HUDEP-2 (cell line): ENCODE measurements around the gene EVA1B.
A peak's percentile ranks its signal among the peaks of the same experiment; 100 is the strongest.

ENCODE experiments used
- DNase-seq, 76 experiments: peaks; one replicate each; lab custom pipeline; 2025; ENCODE audit not compliant: unreplicated experiment in 76 of 76; lab: John Stamatoyannopoulos, UW

Gene EVA1B

GRCh38 chr1:36323636-36324352, at the start of gene EVA1B:
TSS of gene EVA1B (minus strand) at chr1:36323645. CDS start at chr1:36323037, 608 bp downstream.
- DNase-seq: peak in 1 of 76 experiments; percentile 9

GRCh38 chr1:36372617-36373016, 49.2 kb upstream of the EVA1B start:
- DNase-seq: peak in 12 of 76 experiments; percentile 7 to 36 (median 22)

GRCh38 chr1:36369061-36369861, 45.8 kb upstream of the EVA1B start:
- peak in 63 of 76 experiments; percentile 10 to 82 (median 55) for DNase-seq

GRCh38 chr1:36367798-36368197, 44.4 kb upstream of the EVA1B start:
- DNase-seq: no peak

- DNase-seq: no peak
These were observed 43.6 kb upstream of the EVA1B start for GRCh38 chr1:36367066-36367465.

GRCh38 chr1:36366091-36366661, 42.7 kb upstream of the EVA1B start:
- no peak for DNase-seq

- peak in 46 of 76 experiments; percentile 4 to 55 (median 24) for DNase-seq
These were observed 41.9 kb upstream of the EVA1B start for GRCh38 chr1:36365381-36365780.

GRCh38 chr1:36359911-36360550, 36.6 kb upstream of the EVA1B start:
- DNase-seq: no peak

- no peak for DNase-seq
These were observed 35.9 kb upstream of the EVA1B start for GRCh38 chr1:36359383-36359782.

- DNase-seq: no peak
These were observed 35.2 kb upstream of the EVA1B start for GRCh38 chr1:36358514-36359084.

GRCh38 chr1:36355811-36356210, 32.4 kb upstream of the EVA1B start:
- no peak for DNase-seq

- DNase-seq: no peak
These were observed 31.0 kb upstream of the EVA1B start for GRCh38 chr1:36354486-36354885.

GRCh38 chr1:36352910-36353878, 29.7 kb upstream of the EVA1B start:
- DNase-seq: no peak

GRCh38 chr1:36352125-36352909, 28.9 kb upstream of the EVA1B start:
- no peak for DNase-seq

GRCh38 chr1:36351227-36351977, 28.0 kb upstream of the EVA1B start:
- DNase-seq: no peak

- no peak for DNase-seq
These were observed 27.3 kb upstream of the EVA1B start for GRCh38 chr1:36350659-36351226.

GRCh38 chr1:36349839-36350238, 26.4 kb upstream of the EVA1B start:
- no peak for DNase-seq

- DNase-seq: peak in 1 of 76 experiments; percentile 5
These were observed 25.8 kb upstream of the EVA1B start for GRCh38 chr1:36349241-36349671.
